CD14-positive monocyte (primary cell): Measurements from ENCODE around the gene FOSB. TPM values are rescaled to one million over a fixed set of nuclear protein-coding genes. Genes with fewer than 3 reads are reported as not detected.

Experiments
- DNase-seq, 3 donors: peaks; one replicate each; pipeline ENCODE4 v3.0.0-alpha.2; 2011 to 2022
- H2AFZ ChIP-seq: 2 replicates; pipeline ENCODE4 v1.6.0; 2012; ENCODE audit warnings: mild to moderate bottlenecking, low read depth, low read length, inconsistent platforms; ENCODE audit not compliant: insufficient read depth, poor library complexity, severe bottlenecking
- H3K27ac ChIP-seq, 2 donors: 1 replicate in 1 of 2; 2 replicates in 1 of 2; pipeline ENCODE4 v1.5.1; 2012 to 2013; ENCODE audit warnings: low read length in 2 of 2, control low read depth in 1 of 2, inconsistent platforms in 1 of 2, low read depth in 1 of 2, mild to moderate bottlenecking in 1 of 2
- H3K27me3 ChIP-seq, 2 donors: one replicate each; pipeline versions ENCODE4 v1.6.0 to v1.6.1; 2011 to 2013; ENCODE audit warnings: low read length in 2 of 2; ENCODE audit not compliant: control insufficient read depth in 2 of 2, insufficient read depth in 2 of 2
- H3K36me3 ChIP-seq, 2 donors: replicated peaks in 1 of 2; 1 replicate in 1 of 2; 2 replicates in 1 of 2; pipeline versions ENCODE4 v1.5.1 to v1.6.1; 2012 to 2013; ENCODE audit warnings: low read length in 2 of 2, control low read depth in 1 of 2, inconsistent platforms in 1 of 2, mild to moderate bottlenecking in 1 of 2; ENCODE audit not compliant: insufficient read depth in 2 of 2, control insufficient read depth in 1 of 2
- H3K4me1 ChIP-seq, 2 donors: 1 replicate in 1 of 2; 2 replicates in 1 of 2; pipeline versions ENCODE4 v1.5.1 to v1.6.1; 2012 to 2013; ENCODE audit warnings: low read length in 2 of 2, control low read depth in 1 of 2, inconsistent platforms in 1 of 2, mild to moderate bottlenecking in 1 of 2, moderate library complexity in 1 of 2; ENCODE audit not compliant: insufficient read depth in 2 of 2, control insufficient read depth in 1 of 2
- H3K4me2 ChIP-seq: replicated peaks from 2 replicates; pipeline ENCODE3; 2012; ENCODE audit warnings: low read length, moderate library complexity, mild to moderate bottlenecking; ENCODE audit not compliant: poor library complexity, severe bottlenecking; ENCODE audit errors: extremely low read depth
- H3K4me3 ChIP-seq, 3 experiments: fragments of 200-600 bp in 1 of 3; sonication (generic) in 1 of 3; replicated peaks in 1 of 3; 1 replicate in 2 of 3; 2 replicates in 1 of 3; pipeline ENCODE4 v1.5.1; 2011 to 2013; ENCODE audit warnings: low read length in 3 of 3, mild to moderate bottlenecking in 3 of 3, control low read depth in 2 of 3, low read depth in 2 of 3, inconsistent platforms in 1 of 3, moderate library complexity in 1 of 3
- H3K79me2 ChIP-seq: 2 replicates; pipeline ENCODE4 v1.6.0; 2012; ENCODE audit warnings: mild to moderate bottlenecking, control low read depth, inconsistent platforms, low read length, moderate library complexity; ENCODE audit not compliant: insufficient read depth
- H3K9ac ChIP-seq: 2 replicates; pipeline ENCODE4 v1.6.0; 2017; ENCODE audit warnings: low read length, mild to moderate bottlenecking; ENCODE audit not compliant: insufficient read depth, poor library complexity, severe bottlenecking
- H3K9me3 ChIP-seq, 2 donors: replicated peaks in 1 of 2; 1 replicate in 1 of 2; 2 replicates in 1 of 2; pipeline versions ENCODE4 v1.5.1 to v1.6.1; 2012 to 2013; ENCODE audit warnings: low read length in 2 of 2, control low read depth in 1 of 2; ENCODE audit not compliant: control insufficient read depth in 1 of 2, insufficient read depth in 1 of 2
- H4K20me1 ChIP-seq: 2 replicates; pipeline ENCODE4 v1.6.0; 2012; ENCODE audit warnings: mild to moderate bottlenecking, low read length, control low read depth, moderate library complexity; ENCODE audit not compliant: insufficient read depth
- H3K27ac Mint-ChIP-seq, 7 donors: one replicate each; pipeline ENCODE4 v1.8.0; 2020; ENCODE audit warnings: mild to moderate bottlenecking in 7 of 7, mixed read lengths in 7 of 7, moderate library complexity in 6 of 7, inconsistent platforms in 2 of 7
- H3K27me3 Mint-ChIP-seq, 3 donors: one replicate each; pipeline ENCODE4 v1.8.0; 2021 to 2022; ENCODE audit warnings: low read depth in 3 of 3, mild to moderate bottlenecking in 3 of 3, mixed read lengths in 3 of 3, moderate library complexity in 3 of 3, inconsistent platforms in 1 of 3
- H3K36me3 Mint-ChIP-seq, 2 donors: one replicate each; pipeline ENCODE4 v1.8.0; 2020; ENCODE audit warnings: mixed read lengths in 2 of 2, inconsistent platforms in 1 of 2, mild to moderate bottlenecking in 1 of 2
- H3K4me1 Mint-ChIP-seq: one replicate; pipeline ENCODE4 v1.8.0; 2020; ENCODE audit warnings: mild to moderate bottlenecking, mixed read lengths
- H3K4me3 Mint-ChIP-seq, 2 donors: one replicate each; pipeline ENCODE4 v1.8.0; 2020; ENCODE audit warnings: mild to moderate bottlenecking in 2 of 2, mixed read lengths in 2 of 2, moderate library complexity in 1 of 2
- H3K9me3 Mint-ChIP-seq, 7 donors: one replicate each; pipeline ENCODE4 v1.8.0; 2020 to 2022; ENCODE audit warnings: mixed read lengths in 7 of 7, mild to moderate bottlenecking in 6 of 7, moderate library complexity in 6 of 7, inconsistent platforms in 2 of 7
- WGBS: methylation state at CpG from one replicate; pipeline ENCODE4 v1.1.5; 2013; ENCODE audit warnings: missing lambda C conversion rate; ENCODE audit not compliant: insufficient coverage; 5-methylcytosine and 5-hydroxymethylcytosine counted together
- intact Hi-C, 2 donors: fragments of 100-400 bp; cut with micrococcal nuclease; formaldehyde crosslinking; loops; one replicate each; pipeline versions ENCODE4 v1.15.0 to v1.15.1; 2023
- polyA plus RNA-seq, 3 donors: library from polyadenylated mRNA; depleted of rRNA in 1 of 3; unstranded in 2 of 3; stranded (reverse) in 1 of 3; fragments of 300-500 nt in 2 of 3; fragments of >200 nt in 1 of 3; fragmentation: Illumina TruSeq in 2 of 3; gene quantifications; 1 replicate in 2 of 3; 2 replicates in 1 of 3; pipeline ENCODE4 v1.2.3, GENCODE V29; 2012 to 2021
- TF ChIP-seq, protein P1 (sequence below): fragments of 200-600 bp; IDR thresholded peaks from one replicate; pipeline ENCODE4 v1.8.0; 2022; ENCODE audit warnings: antibody characterized with exemption, mild to moderate bottlenecking

The FOSB gene
- polyA plus RNA-seq, 3 donors = 27.3 to 840 (median 28.2) TPM

DNA sequence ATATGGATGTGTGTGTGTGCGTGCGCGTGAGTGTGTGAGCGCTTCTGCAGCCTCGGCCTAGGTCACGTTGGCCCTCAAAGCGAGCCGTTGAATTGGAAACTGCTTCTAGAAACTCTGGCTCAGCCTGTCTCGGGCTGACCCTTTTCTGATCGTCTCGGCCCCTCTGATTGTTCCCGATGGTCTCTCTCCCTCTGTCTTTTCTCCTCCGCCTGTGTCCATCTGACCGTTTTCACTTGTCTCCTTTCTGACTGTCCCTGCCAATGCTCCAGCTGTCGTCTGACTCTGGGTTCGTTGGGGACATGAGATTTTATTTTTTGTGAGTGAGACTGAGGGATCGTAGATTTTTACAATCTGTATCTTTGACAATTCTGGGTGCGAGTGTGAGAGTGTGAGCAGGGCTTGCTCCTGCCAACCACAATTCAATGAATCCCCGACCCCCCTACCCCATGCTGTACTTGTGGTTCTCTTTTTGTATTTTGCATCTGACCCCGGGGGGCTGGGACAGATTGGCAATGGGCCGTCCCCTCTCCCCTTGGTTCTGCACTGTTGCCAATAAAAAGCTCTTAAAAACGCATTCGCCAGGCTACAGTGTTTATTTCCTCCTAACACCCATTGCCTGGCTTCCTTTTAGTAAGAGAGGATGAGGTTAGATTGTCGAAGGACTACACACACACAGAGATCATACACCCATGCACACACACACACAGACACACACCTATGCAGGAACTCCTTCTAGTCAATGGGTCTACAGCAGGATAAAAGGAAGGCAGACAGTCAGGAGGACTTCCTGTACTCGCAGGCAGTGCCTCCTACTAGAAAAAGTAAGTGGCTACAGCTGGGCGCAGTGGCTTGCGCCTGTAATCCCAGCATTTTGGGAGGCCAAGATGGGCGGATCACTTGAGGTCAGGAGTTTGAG, 7.1 kb downstream of the FOSB start:
- 86% methylated on average over 17 of the region's 28 CpGs for WGBS
- Histone ChIP-seq H3K9ac (no peak overlapping the region), H3K9me3 (peaks cover 0 to 12% of the 10 kb centered on the region in 2 donors), H3K27ac (no peak overlapping the region), H3K4me3 (no peak overlapping the region), H3K4me2 (no peak overlapping the region), H2AFZ (no peak overlapping the region), H4K20me1 (peaks cover 54% of the 10 kb centered on the region), H3K27me3 (peaks cover 21 to 66% of the 10 kb centered on the region in 2 donors), H3K79me2 (no peaks in the 10 kb centered on the region), H3K4me1 (peaks cover 42 to 47% of the 10 kb centered on the region in 2 donors), H3K36me3 (peaks cover 0 to 9% of the 10 kb centered on the region in 2 donors)
- Mint-ChIP-seq H3K4me1 (peaks cover 56% of the 10 kb centered on the region), H3K36me3 (peaks cover 40 to 52% of the 10 kb centered on the region in 2 donors), H3K27ac (peak overlapping the region; percentile 9 to 89 (median 45)), H3K27me3 (peaks cover 70 to 79% (median 73%) of the 10 kb centered on the region in 3 donors), H3K4me3 (peak overlapping the region in 1 of 2 donors; percentile 99), H3K9me3 (peaks cover 10 to 43% (median 30%) of the 10 kb centered on the region in 7 donors)
- intact Hi-C loops = no loop called here
- peak; percentile 40 to 65 (median 64) for DNase-seq
- TF ChIP-seq, protein P1, sequence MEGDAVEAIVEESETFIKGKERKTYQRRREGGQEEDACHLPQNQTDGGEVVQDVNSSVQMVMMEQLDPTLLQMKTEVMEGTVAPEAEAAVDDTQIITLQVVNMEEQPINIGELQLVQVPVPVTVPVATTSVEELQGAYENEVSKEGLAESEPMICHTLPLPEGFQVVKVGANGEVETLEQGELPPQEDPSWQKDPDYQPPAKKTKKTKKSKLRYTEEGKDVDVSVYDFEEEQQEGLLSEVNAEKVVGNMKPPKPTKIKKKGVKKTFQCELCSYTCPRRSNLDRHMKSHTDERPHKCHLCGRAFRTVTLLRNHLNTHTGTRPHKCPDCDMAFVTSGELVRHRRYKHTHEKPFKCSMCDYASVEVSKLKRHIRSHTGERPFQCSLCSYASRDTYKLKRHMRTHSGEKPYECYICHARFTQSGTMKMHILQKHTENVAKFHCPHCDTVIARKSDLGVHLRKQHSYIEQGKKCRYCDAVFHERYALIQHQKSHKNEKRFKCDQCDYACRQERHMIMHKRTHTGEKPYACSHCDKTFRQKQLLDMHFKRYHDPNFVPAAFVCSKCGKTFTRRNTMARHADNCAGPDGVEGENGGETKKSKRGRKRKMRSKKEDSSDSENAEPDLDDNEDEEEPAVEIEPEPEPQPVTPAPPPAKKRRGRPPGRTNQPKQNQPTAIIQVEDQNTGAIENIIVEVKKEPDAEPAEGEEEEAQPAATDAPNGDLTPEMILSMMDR = no peak

DNA sequence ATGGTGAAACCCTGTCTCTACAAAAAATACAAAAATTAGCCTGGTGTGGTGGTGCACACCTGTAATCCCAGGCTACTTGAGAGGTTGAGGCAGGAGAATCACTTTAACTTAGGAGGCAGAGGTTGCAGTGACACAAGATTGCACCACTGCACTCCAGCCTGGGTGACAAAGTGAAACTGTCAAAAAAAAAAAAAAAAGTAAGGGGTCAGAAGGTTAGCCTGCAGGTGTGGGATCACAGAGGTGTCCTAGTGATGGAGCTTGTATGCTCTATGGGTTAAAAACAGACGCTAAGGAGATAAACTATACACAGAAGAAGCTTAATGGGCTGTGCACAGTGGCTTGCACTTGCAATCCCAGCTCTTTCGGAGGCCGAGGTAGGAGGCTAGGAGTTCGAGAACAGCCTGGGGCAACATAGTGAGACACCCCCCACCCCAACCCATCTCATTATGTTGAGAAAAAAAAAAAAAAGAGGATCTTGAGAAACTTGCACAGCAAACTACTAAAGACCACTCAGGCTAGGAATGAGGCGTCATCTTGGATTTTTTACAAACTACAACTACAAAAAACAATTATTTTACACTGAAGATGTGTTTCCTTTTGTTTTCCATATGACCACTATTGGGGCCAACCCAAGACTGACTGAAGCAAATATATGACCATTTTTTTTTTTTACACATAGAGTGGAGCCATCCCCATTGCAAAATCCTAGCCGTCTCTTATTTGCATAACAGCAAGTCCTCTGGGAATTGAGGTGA, 7.9 kb downstream of the FOSB start:
- Histone ChIP-seq H4K20me1 (peaks cover 46% of the 10 kb centered on the region), H3K79me2 (no peaks in the 10 kb centered on the region), H3K27me3 (peaks cover 21 to 58% of the 10 kb centered on the region in 2 donors), H3K4me3 (no peak overlapping the region), H3K4me2 (no peak overlapping the region), H3K9me3 (peaks cover 0 to 12% of the 10 kb centered on the region in 2 donors), H2AFZ (no peak overlapping the region), H3K4me1 (peaks cover 33 to 39% of the 10 kb centered on the region in 2 donors), H3K9ac (no peak overlapping the region), H3K36me3 (peaks cover 0 to 9% of the 10 kb centered on the region in 2 donors), H3K27ac (no peak overlapping the region)
- peaks cover 63 to 70% (median 65%) of the 10 kb centered on the region in 3 donors for H3K27me3 Mint-ChIP-seq
- H3K4me3 Mint-ChIP-seq = peak overlapping the region in 1 of 2 donors; percentile 99
- peaks cover 51% of the 10 kb centered on the region for H3K4me1 Mint-ChIP-seq
- peaks cover 8 to 37% (median 24%) of the 10 kb centered on the region in 7 donors for H3K9me3 Mint-ChIP-seq
- peaks cover 33 to 43% of the 10 kb centered on the region in 2 donors for H3K36me3 Mint-ChIP-seq
- TF ChIP-seq, protein P1 = no peak
- peak overlapping the region in 6 of 7 donors; percentile 9 to 89 (median 36) for H3K27ac Mint-ChIP-seq
- DNase-seq = peak; percentile 51 to 61 (median 56)
- no CpG with 5 or more reads among the region's 6 CpGs for whole genome bisulfite sequencing
- intact Hi-C loops = no loop called here
